Left lung (tissue), 10 donors: ENCODE data around the gene TMA7. TPM values are rescaled to one million over a fixed set of nuclear protein-coding genes. Genes with fewer than 3 reads are reported as not detected.
A peak's percentile ranks its signal among the peaks of the same experiment; 100 is the strongest.

Experiments
- ATAC-seq: fragments of 200-7000 bp; cut with Tn5 transposase; one replicate; pipeline ENCODE4 v1.9.1; 2020; ENCODE audit warnings: moderate library complexity
- DNase-seq, 4 donors: peaks; one replicate each; pipeline ENCODE4 v3.0.0-alpha.2; 2013 to 2020
- H3K27ac ChIP-seq, 2 donors: fragments of 200-600 bp; sonication (generic) in 1 of 2; one replicate each; pipeline versions ENCODE4 v1.5.0 to v1.8.0; 2020 to 2021
- H3K27me3 ChIP-seq, 2 donors: fragments of 200-600 bp; sonication (generic) in 1 of 2; one replicate each; pipeline versions ENCODE4 v1.5.0 to v1.8.0; 2020 to 2021
- H3K36me3 ChIP-seq, 2 donors: fragments of 200-600 bp; sonication (generic) in 1 of 2; one replicate each; pipeline versions ENCODE4 v1.5.0 to v1.8.0; 2020 to 2021
- H3K4me1 ChIP-seq, 2 donors: fragments of 200-600 bp; one replicate each; pipeline ENCODE4 v1.8.0; 2021
- H3K4me3 ChIP-seq, 2 donors: fragments of 200-600 bp; sonication (generic) in 1 of 2; one replicate each; pipeline versions ENCODE4 v1.5.0 to v1.8.0; 2020 to 2021; ENCODE audit warnings: mild to moderate bottlenecking in 1 of 2
- H3K9me3 ChIP-seq, 2 donors: fragments of 200-600 bp; sonication (generic) in 1 of 2; one replicate each; pipeline versions ENCODE4 v1.5.0 to v1.8.0; 2020 to 2021
- intact Hi-C, 2 donors: fragments of 100-400 bp; cut with DNase I; formaldehyde crosslinking; loops; one replicate each; pipeline versions ENCODE4 v1.11.2 to v1.14.2; 2022
- polyA plus RNA-seq, 6 donors: library from polyadenylated mRNA; unstranded; fragments of 120-200 nt; gene quantifications; one replicate each; pipeline ENCODE4 v1.2.1, GENCODE V29; 2013; ENCODE audit not compliant: insufficient read length in 6 of 6
- total RNA-seq, 2 donors: library from RNA; stranded (reverse); fragmentation: NEBNext Ultra II Directional; extraction: Animal tissue kit (Norgen Biotek cat#: 25700); gene quantifications; one replicate each; pipeline ENCODE4 v1.2.1, GENCODE V29; 2021
- TF ChIP-seq, protein P1 (sequence below), 2 donors: fragments of 200-600 bp; sonication (generic) in 1 of 2; IDR thresholded peaks; one replicate each; pipeline versions ENCODE4 v1.5.0 to v1.8.0; 2021; ENCODE audit warnings: antibody characterized with exemption in 2 of 2
- donor health status: DM: no; HTN: yes; CAD: no.
- donor health status: DM: no; HTN: no; CAD: no.

The TMA7 gene
- total and polyA plus RNA-seq, 8 donors: 174 to 288 (median 253) TPM

DNA sequence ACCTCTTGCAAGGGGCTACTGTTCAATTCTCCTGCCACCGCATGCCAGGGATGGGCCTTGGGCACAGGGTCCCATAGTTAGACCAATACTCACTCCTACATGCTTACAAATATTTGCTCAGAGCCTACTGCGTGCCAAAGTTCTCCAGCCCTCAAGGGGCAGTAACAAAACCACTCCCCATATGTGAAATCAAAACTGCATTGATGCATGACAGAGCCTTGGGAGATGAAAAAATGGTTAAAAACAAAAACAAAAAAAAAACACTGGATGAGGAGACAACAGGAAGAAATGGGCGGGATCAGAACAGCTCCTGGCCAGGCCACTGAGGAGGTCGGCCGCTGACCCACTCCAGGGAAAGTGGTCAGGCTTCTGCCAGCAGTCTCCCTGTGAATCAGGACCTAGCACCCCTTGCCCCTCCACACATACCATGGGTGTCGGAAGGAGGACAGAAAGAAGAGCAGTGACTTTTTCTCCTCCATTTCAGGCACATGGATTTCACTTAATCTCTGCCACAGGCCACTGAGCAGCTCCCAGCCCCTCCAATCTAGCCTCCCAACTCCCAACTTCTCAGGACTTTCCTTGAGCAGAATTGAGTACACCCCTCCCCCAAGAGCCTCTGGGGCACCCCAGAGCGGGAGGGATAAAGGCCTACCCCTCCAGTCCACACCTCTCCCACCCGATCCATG lies 13.0 kb upstream of the TMA7 start:
- H3K27me3 ChIP-seq: peaks cover 0 to 14% of the 10 kb centered on the region in 2 donors
- H3K4me1 ChIP-seq: peaks cover 27 to 50% of the 10 kb centered on the region in 2 donors
- ATAC-seq (no peak), DNase-seq (no peak)
- intact Hi-C loops: no loop called here
- TF ChIP-seq, protein P1, sequence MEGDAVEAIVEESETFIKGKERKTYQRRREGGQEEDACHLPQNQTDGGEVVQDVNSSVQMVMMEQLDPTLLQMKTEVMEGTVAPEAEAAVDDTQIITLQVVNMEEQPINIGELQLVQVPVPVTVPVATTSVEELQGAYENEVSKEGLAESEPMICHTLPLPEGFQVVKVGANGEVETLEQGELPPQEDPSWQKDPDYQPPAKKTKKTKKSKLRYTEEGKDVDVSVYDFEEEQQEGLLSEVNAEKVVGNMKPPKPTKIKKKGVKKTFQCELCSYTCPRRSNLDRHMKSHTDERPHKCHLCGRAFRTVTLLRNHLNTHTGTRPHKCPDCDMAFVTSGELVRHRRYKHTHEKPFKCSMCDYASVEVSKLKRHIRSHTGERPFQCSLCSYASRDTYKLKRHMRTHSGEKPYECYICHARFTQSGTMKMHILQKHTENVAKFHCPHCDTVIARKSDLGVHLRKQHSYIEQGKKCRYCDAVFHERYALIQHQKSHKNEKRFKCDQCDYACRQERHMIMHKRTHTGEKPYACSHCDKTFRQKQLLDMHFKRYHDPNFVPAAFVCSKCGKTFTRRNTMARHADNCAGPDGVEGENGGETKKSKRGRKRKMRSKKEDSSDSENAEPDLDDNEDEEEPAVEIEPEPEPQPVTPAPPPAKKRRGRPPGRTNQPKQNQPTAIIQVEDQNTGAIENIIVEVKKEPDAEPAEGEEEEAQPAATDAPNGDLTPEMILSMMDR (IDR thresholded peaks at IDR 0.05): no peak
- peaks cover 0 to 7% of the 10 kb centered on the region in 2 donors for H3K36me3 ChIP-seq
- H3K4me3 ChIP-seq: peak overlapping the region in 1 of 2 donors; percentile 67
- no peaks in the 10 kb centered on the region for H3K9me3 ChIP-seq
- H3K27ac ChIP-seq: peak overlapping the region in 1 of 2 donors; percentile 10

DNA sequence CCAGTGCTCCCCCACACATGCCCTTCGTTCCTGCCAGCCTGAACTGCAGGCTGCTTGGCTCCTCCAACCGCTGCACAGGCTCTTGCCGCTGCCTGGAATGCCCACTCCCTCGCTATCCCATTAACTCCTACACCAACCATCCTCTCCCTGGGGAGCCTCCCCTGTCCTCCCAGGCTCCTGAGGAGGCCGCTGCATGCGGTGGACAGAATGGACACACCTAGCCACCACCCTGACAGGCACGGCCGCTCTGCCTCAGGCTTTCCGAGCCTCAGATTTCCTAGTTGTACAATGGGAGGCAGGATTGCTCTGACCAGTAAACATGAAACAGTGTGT lies 12.5 kb upstream of the TMA7 start:
- H3K27me3 ChIP-seq: peaks cover 0 to 14% of the 10 kb centered on the region in 2 donors
- no peaks in the 10 kb centered on the region for H3K9me3 ChIP-seq
- peaks cover 27 to 50% of the 10 kb centered on the region in 2 donors for H3K4me1 ChIP-seq
- DNase-seq (no peak), ATAC-seq (no peak)
- H3K27ac ChIP-seq: no peak overlapping the region
- intact Hi-C loops: no loop called here
- H3K36me3 ChIP-seq: peaks cover 0 to 12% of the 10 kb centered on the region in 2 donors
- TF ChIP-seq, protein P1 (IDR thresholded peaks at IDR 0.05): no peak
- peak overlapping the region in 1 of 2 donors; percentile 67 for H3K4me3 ChIP-seq

DNA sequence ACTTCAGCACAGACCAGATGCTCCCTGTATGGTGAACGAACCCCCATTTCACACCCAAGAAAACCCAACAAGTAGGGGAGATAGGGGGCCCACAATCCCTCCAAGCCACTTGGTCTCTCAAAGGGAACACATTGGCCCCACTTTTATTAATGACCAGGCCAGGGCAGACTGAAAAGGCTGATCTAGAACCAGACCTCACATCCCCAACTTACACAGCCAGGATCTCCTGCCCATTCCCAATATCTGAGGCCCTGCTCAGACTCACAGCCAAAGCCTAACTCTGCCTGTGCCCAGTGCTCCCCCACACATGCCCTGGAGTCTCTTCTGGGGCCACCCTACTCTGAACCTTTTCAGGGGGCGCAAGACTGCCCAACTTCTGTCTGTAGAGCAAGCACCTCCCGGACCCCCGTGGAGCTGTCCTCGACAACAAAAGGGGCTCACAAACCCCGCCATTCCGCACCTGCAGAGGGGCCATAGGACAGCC lies 11.9 kb upstream of the TMA7 start:
- Histone ChIP-seq H3K27ac (peak overlapping the region; percentile 77 to 87), H3K27me3 (peaks cover 0 to 14% of the 10 kb centered on the region in 2 donors), H3K4me1 (peaks cover 27 to 50% of the 10 kb centered on the region in 2 donors), H3K4me3 (peak overlapping the region; percentile 67 to 68), H3K36me3 (peaks cover 0 to 17% of the 10 kb centered on the region in 2 donors), H3K9me3 (no peaks in the 10 kb centered on the region)
- intact Hi-C loops: no loop called here
- TF ChIP-seq, protein P1 (IDR thresholded peaks at IDR 0.05): no peak
- no peak for ATAC-seq
- no peak for DNase-seq

DNA sequence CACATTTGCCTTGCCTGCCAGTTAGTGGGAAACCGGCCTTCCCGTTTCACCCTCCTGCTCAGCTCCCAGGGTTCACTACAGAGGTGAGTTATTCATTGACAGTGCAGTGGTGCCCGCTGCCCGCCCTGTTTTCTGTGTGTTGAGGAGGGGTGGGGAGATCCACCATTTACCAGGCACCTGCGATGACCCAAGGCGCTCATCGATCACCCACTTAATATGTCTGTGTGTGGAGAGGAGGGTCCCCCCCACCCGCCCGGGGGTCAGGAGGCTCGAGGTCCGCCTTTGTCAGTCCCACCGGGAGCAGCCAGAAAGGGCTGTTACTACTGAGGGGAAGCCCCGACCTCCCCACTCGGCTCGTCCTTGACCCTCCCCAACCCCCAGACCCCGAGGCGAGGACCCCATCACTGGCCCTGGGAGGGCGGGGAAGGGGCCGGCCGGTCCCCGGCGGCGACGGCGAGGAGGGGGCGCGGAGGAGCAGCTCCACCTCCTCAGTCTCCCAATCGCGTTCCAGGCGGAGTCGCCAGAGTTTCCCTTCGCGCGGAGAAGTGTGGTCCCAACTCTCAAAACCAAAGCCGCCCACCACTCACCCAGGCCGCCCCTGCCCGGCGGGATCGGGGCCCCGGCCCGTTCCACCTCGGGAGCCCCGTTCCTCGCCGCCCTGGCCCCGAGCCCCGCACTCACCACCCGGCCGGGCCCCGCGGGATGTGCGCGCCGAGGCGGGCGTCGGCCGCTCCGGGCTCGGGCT lies 11.3 kb upstream of the TMA7 start:
- ATAC-seq: peak; percentile 48
- DNase-seq: peak in 3 of 4 donors; percentile 51 to 77 (median 70)
- Histone ChIP-seq H3K9me3 (no peaks in the 10 kb centered on the region), H3K4me1 (peaks cover 28 to 50% of the 10 kb centered on the region in 2 donors), H3K36me3 (peaks cover 0 to 18% of the 10 kb centered on the region in 2 donors), H3K27ac (peak overlapping the region; percentile 77 to 87), H3K4me3 (peak overlapping the region; percentile 67 to 68), H3K27me3 (peaks cover 0 to 14% of the 10 kb centered on the region in 2 donors)
- TF ChIP-seq, protein P1 (IDR thresholded peaks at IDR 0.05): no peak
- intact Hi-C loops: no loop called here
